SU-DHL-6 (cell line): ENCODE results near the gene SNED1.

Experiments used
- H2AFZ ChIP-seq: fragments of 200-600 bp; sonication (generic); 2 replicates; pipeline ENCODE4 v1.6.1; 2014; ENCODE audit warnings: low read depth, mild to moderate bottlenecking, moderate library complexity, mixed read lengths, antibody characterized with exemption, low read length; ENCODE audit not compliant: severe bottlenecking
- H3F3A ChIP-seq: fragments of 200-600 bp; shearing (Covaris generic); 2 replicates; pipeline ENCODE4 v1.6.0; 2016; ENCODE audit warnings: antibody characterized with exemption, mild to moderate bottlenecking; ENCODE audit not compliant: insufficient read depth
- H3K27ac ChIP-seq: fragments of 200-600 bp; sonication (generic); 2 replicates; pipeline ENCODE4 v1.5.1; 2016; ENCODE audit warnings: low read depth, mild to moderate bottlenecking, low read length, moderate library complexity, mixed read lengths
- H3K27me3 ChIP-seq: fragments of 200-600 bp; sonication (generic), shearing (Covaris generic); 2 replicates; pipeline ENCODE4 v1.6.0; 2014; ENCODE audit warnings: mild to moderate bottlenecking, low read length
- H3K36me3 ChIP-seq: fragments of 200-600 bp; sonication (generic); 2 replicates; pipeline ENCODE4 v1.6.1; 2014; ENCODE audit warnings: mild to moderate bottlenecking, low read length, mixed read lengths
- H3K4me2 ChIP-seq: fragments of 300-600, 200-600 bp; shearing (Covaris generic), sonication (generic); 2 replicates; pipeline ENCODE4 v1.6.0; 2014; ENCODE audit warnings: low read length, low read depth, mild to moderate bottlenecking; ENCODE audit not compliant: poor library complexity, severe bottlenecking
- H3K4me3 ChIP-seq: fragments of 200-600 bp; sonication (generic); 2 replicates; pipeline ENCODE4 v1.5.1; 2014; ENCODE audit warnings: antibody characterized with exemption, low read length, mild to moderate bottlenecking, mixed read lengths; ENCODE audit not compliant: insufficient read depth, poor library complexity, severe bottlenecking
- H3K79me2 ChIP-seq: fragments of 200-600 bp; sonication (generic); 2 replicates; pipeline ENCODE4 v1.6.1; 2014; ENCODE audit warnings: mild to moderate bottlenecking, low read length, moderate library complexity; ENCODE audit not compliant: insufficient read depth
- H3K9ac ChIP-seq: fragments of 200-600 bp; sonication (generic); 2 replicates; pipeline ENCODE4 v1.7.0; 2014; ENCODE audit warnings: mild to moderate bottlenecking, low read length
- H3K9me2 ChIP-seq: fragments of 200-600 bp; sonication (generic); replicated peaks from 2 replicates; pipeline ENCODE4 v1.6.1; 2014; ENCODE audit warnings: low read length; ENCODE audit not compliant: insufficient read depth
- H3K9me3 ChIP-seq: fragments of 200-600 bp; sonication (generic); 2 replicates; pipeline ENCODE4 v1.6.1; 2014; ENCODE audit warnings: low read length, mixed read lengths; ENCODE audit not compliant: insufficient read depth
- H4K20me1 ChIP-seq: fragments of 200-600 bp; sonication (generic); 2 replicates; pipeline ENCODE4 v1.6.1; 2014; ENCODE audit warnings: low read depth, mild to moderate bottlenecking, antibody characterized with exemption, low read length, moderate library complexity, mixed read lengths
- CTCF ChIP-seq: fragments of 200-600 bp; sonication (generic); IDR thresholded peaks from one replicate; pipeline ENCODE4 v1.5.1; 2017; ENCODE audit warnings: antibody characterized with exemption, mild to moderate bottlenecking, low read length, moderate library complexity; ENCODE audit not compliant: insufficient read depth, poor library complexity, severe bottlenecking
- EZH2phosphoT487 ChIP-seq: fragments of 200-600 bp; sonication (generic), shearing (Covaris generic); conservative IDR thresholded peaks from 2 replicates; pipeline ENCODE4 v1.6.1; 2018; ENCODE audit warnings: mild to moderate bottlenecking, antibody characterized with exemption, low read length, moderate library complexity, mixed read lengths

Gene SNED1

DNA sequence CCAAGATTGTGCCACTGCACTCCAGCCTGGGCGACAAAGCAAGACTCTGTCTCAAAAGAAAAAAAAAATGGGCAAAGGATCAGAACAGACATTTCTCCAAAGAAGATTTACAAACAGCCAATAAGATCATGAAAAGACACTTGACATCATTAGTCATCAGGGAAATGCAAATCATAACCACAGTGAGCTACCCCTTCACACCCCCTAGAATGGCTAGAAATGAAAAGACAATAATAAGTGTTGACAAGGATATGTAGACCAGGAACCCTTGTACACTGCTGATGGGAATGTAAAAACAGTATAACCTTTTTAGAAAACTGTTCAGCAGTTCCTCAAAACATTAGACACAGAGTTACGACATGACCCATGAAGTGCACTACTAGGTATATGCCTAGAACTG is 122.0 kb downstream of the SNED1 start:
- Histone ChIP-seq H3K79me2 (no peaks in the 10 kb centered on the region), H3F3A (0 out of 2 replicates have a peak, but pooled peaks cover 4% of the 10 kb centered on the region), H4K20me1 (no peaks in the 10 kb centered on the region), H3K36me3 (peaks cover 15% of the 10 kb centered on the region), H3K9me3 (no peaks in the 10 kb centered on the region; the same call in 1 of the 2 replicates), H3K4me3 (no peak overlapping the region), H3K9me2 (no peaks in the 10 kb centered on the region), H3K27me3 (no peaks in the 10 kb centered on the region), H3K9ac (no peak overlapping the region), H2AFZ (no peak overlapping the region), H3K27ac (no peak overlapping the region), H3K4me2 (no peak overlapping the region)
- TF ChIP-seq EZH2phosphoT487, result no peak
- no peak for TF ChIP-seq CTCF

- H3K4me3 ChIP-seq, result no peak overlapping the region
- no peak overlapping the region for H3K9ac ChIP-seq
- TF ChIP-seq CTCF (no peak), EZH2phosphoT487 (no peak)
- no peaks in the 10 kb centered on the region for H4K20me1 ChIP-seq
- H3K9me2 ChIP-seq, result no peaks in the 10 kb centered on the region
- 0 out of 2 replicates have a peak, but pooled peaks cover 4% of the 10 kb centered on the region for H3F3A ChIP-seq
- no peaks in the 10 kb centered on the region; the same call in 1 of the 2 replicates for H3K9me3 ChIP-seq
- H2AFZ ChIP-seq, result no peak overlapping the region
- H3K36me3 ChIP-seq, result peaks cover 15% of the 10 kb centered on the region
- no peak overlapping the region for H3K4me2 ChIP-seq
- H3K27me3 ChIP-seq, result no peaks in the 10 kb centered on the region
- no peaks in the 10 kb centered on the region for H3K79me2 ChIP-seq
- H3K27ac ChIP-seq, result no peak overlapping the region
These were observed 122.6 kb downstream of the SNED1 start for GRCh38 chr2:241121008-241121407.

GRCh38 chr2:241122376-241123002 is 124.1 kb downstream of the SNED1 start:
- Histone ChIP-seq H3K9me2 (no peaks in the 10 kb centered on the region), H3K36me3 (peaks cover 15% of the 10 kb centered on the region), H3K9ac (no peak overlapping the region), H3K79me2 (no peaks in the 10 kb centered on the region), H3K4me2 (no peak overlapping the region), H3K27ac (no peak overlapping the region), H3F3A (0 out of 2 replicates have a peak, but pooled peaks cover 4% of the 10 kb centered on the region), H3K4me3 (no peak overlapping the region), H4K20me1 (no peaks in the 10 kb centered on the region), H2AFZ (no peak overlapping the region), H3K27me3 (no peaks in the 10 kb centered on the region), H3K9me3 (no peaks in the 10 kb centered on the region; the same call in 1 of the 2 replicates)
- no peak for TF ChIP-seq CTCF
- no peak for TF ChIP-seq EZH2phosphoT487
